ENCODE measurements around the gene PACSIN2. TPM values are rescaled to one million over a fixed set of nuclear protein-coding genes. Genes with fewer than 3 reads are reported as not detected.

Gene PACSIN2
- total and polyA plus RNA-seq, 8 donors: 45.1 to 109 (median 95.4) TPM

DNA sequence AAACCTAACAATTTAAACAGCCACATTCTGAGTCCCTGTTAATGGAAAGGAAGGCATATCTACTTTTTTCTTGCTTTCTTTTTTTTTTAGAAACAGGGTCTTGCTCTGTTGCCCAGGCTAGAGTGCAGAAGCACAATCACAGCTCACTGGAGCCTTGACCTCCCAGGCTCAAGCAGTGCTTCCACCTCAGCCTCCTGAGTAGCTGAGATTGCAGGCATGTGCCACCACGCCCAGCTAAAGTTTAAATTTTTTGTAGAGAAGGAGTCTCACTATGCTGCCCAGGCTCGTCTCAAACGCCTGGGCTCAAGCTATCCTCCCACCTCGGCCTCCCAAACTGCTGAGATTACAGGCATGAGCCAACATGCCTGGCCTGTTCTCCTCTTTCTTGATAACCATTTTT is 183.2 kb downstream of the PACSIN2 start:
- Histone ChIP-seq H3K36me3 (peaks cover 4 to 92% (median 47%) of the 10 kb centered on the region in 3 donors), H3K27me3 (no peaks in the 10 kb centered on the region), H3K9me3 (no peaks in the 10 kb centered on the region), H3K27ac (no peak overlapping the region), H3K4me3 (no peak overlapping the region), H3K4me1 (no peaks in the 10 kb centered on the region)
- TF ChIP-seq, protein P1, sequence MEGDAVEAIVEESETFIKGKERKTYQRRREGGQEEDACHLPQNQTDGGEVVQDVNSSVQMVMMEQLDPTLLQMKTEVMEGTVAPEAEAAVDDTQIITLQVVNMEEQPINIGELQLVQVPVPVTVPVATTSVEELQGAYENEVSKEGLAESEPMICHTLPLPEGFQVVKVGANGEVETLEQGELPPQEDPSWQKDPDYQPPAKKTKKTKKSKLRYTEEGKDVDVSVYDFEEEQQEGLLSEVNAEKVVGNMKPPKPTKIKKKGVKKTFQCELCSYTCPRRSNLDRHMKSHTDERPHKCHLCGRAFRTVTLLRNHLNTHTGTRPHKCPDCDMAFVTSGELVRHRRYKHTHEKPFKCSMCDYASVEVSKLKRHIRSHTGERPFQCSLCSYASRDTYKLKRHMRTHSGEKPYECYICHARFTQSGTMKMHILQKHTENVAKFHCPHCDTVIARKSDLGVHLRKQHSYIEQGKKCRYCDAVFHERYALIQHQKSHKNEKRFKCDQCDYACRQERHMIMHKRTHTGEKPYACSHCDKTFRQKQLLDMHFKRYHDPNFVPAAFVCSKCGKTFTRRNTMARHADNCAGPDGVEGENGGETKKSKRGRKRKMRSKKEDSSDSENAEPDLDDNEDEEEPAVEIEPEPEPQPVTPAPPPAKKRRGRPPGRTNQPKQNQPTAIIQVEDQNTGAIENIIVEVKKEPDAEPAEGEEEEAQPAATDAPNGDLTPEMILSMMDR (IDR thresholded peaks at IDR 0.05): no peak
- FAIRE-seq (no peak), DNase-seq (no peak), ATAC-seq (no peak)
- intact Hi-C loops (cut with DNase I): no loop called here
- WGBS, 2 donors: 93 to 96% methylated on average over 4 of the region's 4 CpGs

DNA sequence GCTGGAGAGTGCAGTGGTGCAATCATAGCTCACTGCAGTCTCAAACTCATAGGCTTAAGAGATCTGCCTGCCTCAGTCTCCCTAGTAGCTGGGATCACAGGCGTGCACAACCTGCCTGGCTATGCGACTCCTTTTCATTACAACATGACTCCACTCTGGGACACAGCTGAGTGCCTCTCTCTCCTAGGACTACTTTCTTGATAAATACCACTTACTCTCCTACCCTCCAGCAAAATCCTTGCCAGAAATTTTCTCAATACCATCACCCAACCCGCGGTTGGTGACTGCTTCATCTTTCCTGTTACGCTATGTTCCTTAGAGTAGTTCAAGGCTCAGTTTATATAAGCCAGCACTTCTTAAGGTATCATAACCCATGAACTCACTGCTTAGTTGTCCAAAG is 184.8 kb downstream of the PACSIN2 start:
- WGBS, 2 donors: 89 to 93% methylated on average over 5 of the region's 5 CpGs
- no peak overlapping the region for H3K27ac ChIP-seq

DNA sequence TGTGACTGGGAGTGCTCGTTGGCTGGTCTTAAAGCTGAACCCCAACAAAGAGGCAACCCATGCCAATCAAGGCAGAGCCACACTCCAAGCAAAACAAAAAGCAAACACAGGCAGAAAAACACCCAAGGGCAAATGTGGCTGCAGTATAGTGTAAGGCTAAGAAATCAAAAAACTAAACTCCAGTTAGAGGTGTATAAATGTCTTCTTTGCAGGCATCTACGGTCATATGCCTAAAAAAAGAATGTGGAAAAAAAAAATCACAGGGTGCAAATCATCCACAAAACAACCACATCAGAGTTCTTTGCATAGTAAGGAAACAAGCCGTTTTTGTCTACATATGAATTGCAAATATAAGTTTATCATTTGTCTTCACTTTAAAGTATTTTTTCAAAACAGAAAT is 185.6 kb downstream of the PACSIN2 start:
- DNase-seq (no peak), FAIRE-seq (no peak), ATAC-seq (no peak)
- no peaks in the 10 kb centered on the region for H3K27me3 ChIP-seq
- H3K27ac ChIP-seq: no peak overlapping the region
- no peak overlapping the region for H3K4me3 ChIP-seq
- intact Hi-C loops (cut with DNase I): no loop called here
- H3K36me3 ChIP-seq: peaks cover 0 to 92% (median 39%) of the 10 kb centered on the region in 3 donors
- WGBS, 2 donors: 61 to 75% methylated on average over 3 of the region's 3 CpGs
- TF ChIP-seq, protein P1 (IDR thresholded peaks at IDR 0.05): no peak
- H3K4me1 ChIP-seq: no peaks in the 10 kb centered on the region
- no peaks in the 10 kb centered on the region for H3K9me3 ChIP-seq

More for the DNA sequence above, 184.8 kb downstream of the PACSIN2 start:
- no peak for DNase-seq
- TF ChIP-seq, protein P1 (IDR thresholded peaks at IDR 0.05): no peak
- Histone ChIP-seq H3K4me3 (no peak overlapping the region), H3K36me3 (peaks cover 1 to 92% (median 46%) of the 10 kb centered on the region in 3 donors), H3K9me3 (no peaks in the 10 kb centered on the region), H3K4me1 (no peaks in the 10 kb centered on the region), H3K27me3 (no peaks in the 10 kb centered on the region)
- ATAC-seq: no peak
- intact Hi-C loops (cut with DNase I): no loop called here
- FAIRE-seq: no peak

DNA sequence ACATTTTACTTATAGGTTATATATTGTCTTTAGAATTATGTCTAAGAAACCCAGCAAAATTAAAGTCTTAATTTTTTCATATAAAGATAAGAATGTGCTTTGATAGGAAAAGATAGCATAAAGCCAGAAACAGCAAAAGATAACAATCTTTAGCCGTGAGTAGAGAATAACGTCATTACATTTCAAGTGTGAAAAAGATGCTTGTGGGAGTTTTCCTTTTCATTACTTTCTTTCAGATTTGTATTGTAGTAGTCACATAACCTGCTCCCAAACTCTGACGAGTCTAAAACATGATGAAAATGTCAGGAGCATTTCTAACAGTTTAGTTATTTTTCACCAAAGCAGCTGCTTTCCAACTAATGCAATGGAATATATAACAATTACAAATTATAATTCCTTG is 189.2 kb downstream of the PACSIN2 start:
- FAIRE-seq (no peak), DNase-seq (no peak), ATAC-seq (no peak)
- Histone ChIP-seq H3K4me3 (no peak overlapping the region), H3K27ac (no peak overlapping the region), H3K4me1 (peaks cover 0 to 4% (median 0%) of the 10 kb centered on the region in 3 donors), H3K27me3 (no peaks in the 10 kb centered on the region), H3K9me3 (no peaks in the 10 kb centered on the region), H3K36me3 (peaks cover 2 to 86% (median 17%) of the 10 kb centered on the region in 3 donors)
- TF ChIP-seq, protein P1 (IDR thresholded peaks at IDR 0.05): no peak
- WGBS, 2 donors: 68 to 73% methylated on average over 3 of the region's 3 CpGs
- intact Hi-C loops (cut with DNase I): no loop called here

GRCh38 chr22:42821386-42821785 is 193.6 kb downstream of the PACSIN2 start:
- 96 to 98% methylated on average over 3 of the region's 3 CpGs for WGBS, 2 donors
- peaks cover 0 to 21% (median 4%) of the 10 kb centered on the region in 3 donors for H3K4me1 ChIP-seq
- H3K9me3 ChIP-seq: no peaks in the 10 kb centered on the region
- TF ChIP-seq, protein P1 (IDR thresholded peaks at IDR 0.05): no peak
- intact Hi-C loops (cut with DNase I): no loop called here
- ATAC-seq (no peak), FAIRE-seq (no peak), DNase-seq (no peak)
- no peak overlapping the region for H3K4me3 ChIP-seq
- H3K27ac ChIP-seq: no peak overlapping the region
- H3K27me3 ChIP-seq: no peaks in the 10 kb centered on the region
- H3K36me3 ChIP-seq: peaks cover 2 to 52% (median 9%) of the 10 kb centered on the region in 3 donors

All from pancreas (tissue), 10 donors.